Measurements from ENCODE around the gene OGFR.
A peak's percentile ranks its signal among the peaks of the same experiment; 100 is the strongest.

Gene OGFR, protein sequence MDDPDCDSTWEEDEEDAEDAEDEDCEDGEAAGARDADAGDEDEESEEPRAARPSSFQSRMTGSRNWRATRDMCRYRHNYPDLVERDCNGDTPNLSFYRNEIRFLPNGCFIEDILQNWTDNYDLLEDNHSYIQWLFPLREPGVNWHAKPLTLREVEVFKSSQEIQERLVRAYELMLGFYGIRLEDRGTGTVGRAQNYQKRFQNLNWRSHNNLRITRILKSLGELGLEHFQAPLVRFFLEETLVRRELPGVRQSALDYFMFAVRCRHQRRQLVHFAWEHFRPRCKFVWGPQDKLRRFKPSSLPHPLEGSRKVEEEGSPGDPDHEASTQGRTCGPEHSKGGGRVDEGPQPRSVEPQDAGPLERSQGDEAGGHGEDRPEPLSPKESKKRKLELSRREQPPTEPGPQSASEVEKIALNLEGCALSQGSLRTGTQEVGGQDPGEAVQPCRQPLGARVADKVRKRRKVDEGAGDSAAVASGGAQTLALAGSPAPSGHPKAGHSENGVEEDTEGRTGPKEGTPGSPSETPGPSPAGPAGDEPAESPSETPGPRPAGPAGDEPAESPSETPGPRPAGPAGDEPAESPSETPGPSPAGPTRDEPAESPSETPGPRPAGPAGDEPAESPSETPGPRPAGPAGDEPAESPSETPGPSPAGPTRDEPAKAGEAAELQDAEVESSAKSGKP

GRCh38 chr20:62804627-62805154 lies at the start of gene OGFR:
TSS of gene OGFR (plus strand) at chr20:62804835. CDS start at chr20:62804860, 25 bp downstream.
- DNase-seq (ENCODE audit: low read depth) = peak; percentile 66

GRCh38 chr20:62754991-62755356 lies 49.7 kb upstream of the OGFR start:
- no peak for DNase-seq (ENCODE audit: low read depth)

DNA sequence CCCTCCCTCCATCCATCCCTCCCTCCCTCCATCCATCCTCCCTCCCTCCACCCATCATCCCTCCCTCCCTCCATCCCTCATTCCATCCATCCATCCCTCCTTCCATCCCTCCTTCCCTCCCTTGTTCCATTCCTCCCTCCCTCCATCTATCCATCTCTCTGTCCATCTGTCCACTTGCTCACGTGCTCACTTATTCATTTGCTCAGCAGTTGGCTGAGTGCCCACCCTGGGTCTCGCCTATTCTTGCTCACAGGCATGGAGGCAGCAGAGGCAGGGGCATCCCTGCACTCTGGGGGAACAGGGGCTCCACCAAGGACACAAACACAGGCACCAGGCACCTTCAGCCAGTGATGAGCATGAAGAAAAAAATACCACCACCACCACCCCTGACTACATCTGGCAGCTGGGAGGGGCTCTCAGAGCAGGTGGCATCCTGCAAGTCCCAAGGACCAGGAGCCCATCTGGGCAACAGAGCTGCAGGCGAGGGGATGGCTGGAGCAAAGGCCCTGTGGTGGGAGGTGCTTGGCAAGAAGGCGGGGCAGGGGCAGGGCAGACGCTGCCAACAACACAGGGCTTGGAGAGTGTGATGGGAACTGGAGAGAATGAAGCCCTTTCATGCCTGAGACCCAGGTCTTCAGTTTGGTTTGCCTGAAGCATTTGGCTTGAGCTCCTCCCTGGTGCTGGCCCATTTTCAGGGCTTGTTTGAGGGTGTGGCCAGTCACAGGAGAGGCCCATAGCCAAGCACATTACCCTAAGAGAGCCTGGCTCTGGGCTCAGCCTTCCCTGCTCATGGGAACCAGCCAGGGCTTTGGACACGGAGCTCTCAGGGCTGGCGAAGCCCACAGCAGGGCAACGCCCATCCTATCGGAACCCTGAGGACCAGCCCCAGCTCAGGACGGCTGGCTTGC lies 48.6 kb upstream of the OGFR start:
- DNase-seq (ENCODE audit: low read depth) = no peak

- DNase-seq (ENCODE audit: low read depth) = no peak
Measured at GRCh38 chr20:62758226-62758912, 46.3 kb upstream of the OGFR start.

DNA sequence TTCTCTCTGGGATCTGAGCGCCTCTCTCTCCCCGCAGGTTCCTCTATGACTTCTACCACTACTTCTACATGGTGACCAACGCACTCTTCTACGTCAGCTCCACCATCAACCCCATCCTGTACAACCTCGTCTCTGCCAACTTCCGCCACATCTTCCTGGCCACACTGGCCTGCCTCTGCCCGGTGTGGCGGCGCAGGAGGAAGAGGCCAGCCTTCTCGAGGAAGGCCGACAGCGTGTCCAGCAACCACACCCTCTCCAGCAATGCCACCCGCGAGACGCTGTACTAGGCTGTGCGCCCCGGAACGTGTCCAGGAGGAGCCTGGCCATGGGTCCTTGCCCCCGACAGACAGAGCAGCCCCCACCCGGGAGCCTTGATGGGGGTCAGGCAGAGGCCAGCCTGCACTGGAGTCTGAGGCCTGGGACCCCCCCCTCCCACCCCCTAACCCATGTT lies 44.6 kb upstream of the OGFR start:
- DNase-seq (ENCODE audit: low read depth) = no peak

DNA sequence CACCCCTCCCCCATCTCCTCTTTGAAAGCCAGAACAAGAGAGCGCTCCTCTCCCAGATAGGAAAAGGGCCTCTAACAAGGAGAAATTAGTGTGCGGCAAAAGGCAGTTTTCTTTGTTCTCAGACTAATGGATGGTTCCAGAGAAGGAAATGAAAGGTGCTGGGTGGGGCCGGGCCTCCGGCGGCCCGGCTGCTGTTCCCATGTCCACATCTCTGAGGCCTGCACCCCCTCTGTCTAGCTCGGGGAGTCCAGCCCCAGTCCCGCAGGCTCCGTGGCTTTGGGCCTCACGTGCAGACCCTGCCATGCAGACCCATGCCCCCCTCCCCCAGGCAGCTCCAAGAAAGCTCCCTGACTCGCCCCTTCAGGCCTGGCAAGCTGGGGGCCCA lies 44.2 kb upstream of the OGFR start:
- no peak for DNase-seq (ENCODE audit: low read depth)

GRCh38 chr20:62760856-62761758 lies 43.5 kb upstream of the OGFR start:
- DNase-seq (ENCODE audit: low read depth) = no peak

DNA sequence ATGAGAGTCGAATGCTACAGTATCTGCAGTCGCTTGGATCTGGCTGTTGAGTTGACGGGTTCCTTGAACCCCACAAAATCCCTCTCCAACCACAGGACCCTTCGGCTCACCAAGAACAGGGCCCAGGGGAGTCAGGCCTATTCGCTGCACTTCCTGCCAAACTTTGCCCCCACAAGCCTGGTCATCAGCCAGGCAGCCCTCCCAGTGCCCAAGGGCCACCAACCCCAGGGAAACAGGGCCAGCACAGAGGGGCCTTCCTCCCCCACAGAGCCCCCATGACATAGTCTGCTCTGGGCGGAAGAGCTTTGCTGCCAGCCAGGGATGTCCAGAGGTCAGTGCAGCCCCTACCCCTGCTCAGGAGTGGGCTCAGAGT lies 42.9 kb upstream of the OGFR start:
- DNase-seq (ENCODE audit: low read depth) = no peak

DNA sequence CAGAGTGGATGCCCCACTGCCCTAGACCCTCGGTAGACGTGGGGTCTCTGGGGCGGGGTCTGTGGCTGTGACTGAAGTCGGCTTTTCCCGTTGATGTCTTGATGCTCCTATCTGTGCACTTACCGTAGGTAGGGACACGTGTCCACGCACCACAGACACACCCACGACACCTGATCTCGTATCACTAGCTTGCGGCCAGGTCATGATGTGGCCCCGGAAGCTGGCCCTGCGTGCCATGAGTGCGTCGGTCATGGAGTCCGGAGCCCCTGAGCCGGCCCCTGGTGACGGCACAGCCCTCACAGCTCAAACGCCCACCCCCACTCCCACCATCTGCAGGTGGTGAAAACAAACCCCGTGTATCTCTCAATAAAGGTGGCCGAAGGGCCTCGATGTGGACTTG lies 42.3 kb upstream of the OGFR start:
- DNase-seq (ENCODE audit: low read depth) = no peak

DNA sequence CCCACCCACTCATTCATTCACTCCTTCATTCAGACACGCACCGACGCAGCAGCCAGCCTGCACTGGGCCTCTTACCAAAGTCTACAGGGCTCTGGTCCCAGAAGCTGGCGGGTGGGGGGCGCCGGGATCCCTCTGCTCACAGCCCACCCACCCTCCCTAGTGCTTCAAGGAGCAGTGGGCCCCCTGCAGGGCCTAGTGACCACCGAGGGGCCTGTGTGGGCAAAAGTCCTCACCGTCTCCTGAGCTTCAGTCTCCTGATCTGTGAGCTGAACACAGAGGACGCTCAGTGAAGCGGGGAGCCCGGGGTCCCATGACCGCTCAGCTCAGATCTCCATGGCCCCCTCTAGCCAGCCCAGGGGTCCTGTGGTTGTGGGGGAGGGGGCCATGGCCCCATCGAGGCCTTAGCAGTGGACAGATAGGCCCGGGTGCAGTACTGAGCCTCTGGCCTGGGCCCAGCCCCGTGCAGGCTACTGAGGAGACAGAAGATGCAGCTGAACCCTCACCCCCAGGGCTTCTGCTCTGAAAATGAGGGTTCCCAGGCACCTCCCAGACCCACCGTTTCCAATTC lies 41.8 kb upstream of the OGFR start:
- DNase-seq (ENCODE audit: low read depth) = no peak

DNA sequence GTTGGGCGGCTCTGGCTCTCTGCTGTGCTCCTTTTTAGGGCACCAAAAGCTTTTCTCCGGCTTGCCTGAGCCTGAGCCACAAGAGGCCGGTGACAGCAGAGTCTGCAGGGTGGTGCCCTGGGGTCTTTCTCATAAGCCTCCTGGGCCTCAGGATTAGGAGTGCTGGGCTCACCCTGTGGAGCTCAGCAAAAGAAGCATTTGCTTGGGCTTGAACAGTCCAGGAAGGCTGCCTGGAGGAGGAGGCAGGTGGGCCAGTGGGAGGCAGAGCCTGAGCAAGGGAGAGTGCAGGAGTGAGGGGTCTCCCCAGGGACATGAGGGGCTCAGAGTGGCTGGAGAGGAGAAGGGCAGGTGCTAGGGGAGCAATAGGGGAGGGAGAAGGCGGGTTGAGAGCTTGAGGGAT lies 41.2 kb upstream of the OGFR start:
- no peak for DNase-seq (ENCODE audit: low read depth)

GRCh38 chr20:62764156-62764935 lies 40.3 kb upstream of the OGFR start:
- no peak for DNase-seq (ENCODE audit: low read depth)

GRCh38 chr20:62765021-62765420 lies 39.6 kb upstream of the OGFR start:
- no peak for DNase-seq (ENCODE audit: low read depth)

DNA sequence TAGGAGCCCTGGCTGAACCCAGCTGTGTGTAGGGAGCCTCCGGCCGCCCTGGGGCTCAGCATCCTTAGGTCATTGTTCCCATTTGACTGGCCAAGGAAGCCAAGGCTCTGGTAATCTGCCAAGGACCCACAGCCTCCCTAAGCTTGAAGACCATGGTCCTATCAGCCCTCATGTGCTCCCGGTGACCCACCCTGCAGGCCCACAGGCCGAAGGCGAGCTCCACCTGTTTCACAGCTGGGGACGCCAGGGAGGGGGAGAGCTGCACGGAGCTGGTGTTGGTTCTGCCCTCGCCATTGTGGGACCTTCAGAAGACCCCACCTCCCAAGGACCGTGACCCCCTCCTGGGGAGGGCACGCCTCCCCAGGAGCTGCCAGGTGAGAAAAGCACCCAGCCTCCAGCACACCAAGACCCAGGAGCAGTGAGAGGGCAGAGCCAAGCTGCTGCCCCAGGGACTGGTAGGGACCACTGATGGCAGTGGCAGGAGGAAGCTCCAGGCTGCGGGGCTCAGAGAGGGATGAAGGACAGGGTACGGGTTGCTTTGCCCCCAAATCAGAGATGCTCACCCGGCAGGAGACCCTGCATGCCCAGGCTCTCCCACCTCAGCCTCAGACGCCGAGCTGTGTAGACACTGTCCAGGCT lies 39.1 kb upstream of the OGFR start:
- DNase-seq (ENCODE audit: low read depth) = no peak

GRCh38 chr20:62766071-62766450 lies 38.6 kb upstream of the OGFR start:
- no peak for DNase-seq (ENCODE audit: low read depth)

DNA sequence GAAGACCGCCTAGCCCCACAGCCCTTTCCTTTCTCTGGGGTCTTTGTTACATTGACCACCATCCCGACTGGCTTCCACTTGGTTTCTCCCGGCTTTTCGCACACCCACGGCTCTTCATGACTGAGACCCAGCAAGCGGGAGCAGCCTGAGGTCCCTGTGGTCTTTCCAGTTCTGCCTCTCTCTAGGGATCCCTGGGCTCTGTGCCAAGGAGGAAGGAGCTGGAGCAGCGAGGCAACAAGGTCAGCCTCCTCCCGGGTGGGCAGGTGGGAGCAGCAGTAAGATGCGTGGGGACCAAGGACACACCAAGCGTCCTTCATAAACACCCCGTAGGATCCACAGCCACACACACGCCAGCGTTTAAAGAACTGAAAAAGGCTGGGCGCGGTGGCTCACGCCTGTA lies 37.9 kb upstream of the OGFR start:
- no peak for DNase-seq (ENCODE audit: low read depth)

GRCh38 chr20:62768234-62768546 lies 36.4 kb upstream of the OGFR start:
- no peak for DNase-seq (ENCODE audit: low read depth)

DNA sequence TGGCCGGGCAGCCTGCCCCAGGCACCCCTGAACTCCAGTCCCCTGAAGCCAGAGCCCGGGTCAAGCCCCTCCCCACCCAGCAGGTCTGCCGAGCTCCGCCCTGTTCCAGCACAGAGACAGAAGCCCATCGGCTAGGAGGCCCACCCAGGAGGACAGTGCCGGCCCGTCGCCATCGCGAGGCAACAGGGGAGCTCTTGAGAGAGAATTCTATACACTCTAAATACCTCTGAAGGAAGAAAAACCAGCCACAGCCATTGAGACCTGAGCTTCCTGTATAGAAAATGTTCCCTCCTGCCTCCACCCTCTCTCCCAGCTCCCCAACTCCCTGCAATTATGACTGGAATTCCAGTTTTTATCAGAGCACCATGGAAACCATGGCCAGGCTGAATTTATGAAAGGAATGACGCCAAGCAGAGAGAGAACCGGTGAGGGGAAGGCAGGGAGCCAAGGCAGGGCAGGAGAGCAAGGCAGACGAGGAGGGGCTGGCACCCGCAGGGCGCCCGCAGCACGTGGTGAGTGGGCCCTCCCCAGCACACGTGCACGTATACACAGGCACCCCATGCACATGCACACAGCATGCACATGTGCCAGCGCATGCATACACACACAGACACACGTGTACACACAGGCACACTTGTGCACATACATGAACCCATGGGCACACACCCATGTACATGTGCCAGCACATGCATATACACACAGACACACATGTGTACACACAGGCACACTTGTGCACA lies 35.9 kb upstream of the OGFR start:
- DNase-seq (ENCODE audit: low read depth) = no peak

Data from activated gamma-delta T cell treated with anti-CD3 and anti-CD28 coated beads, Interleukin-2, amount 50 U/mL, for 16 hours (primary cell).